ENCODE data around the gene MBIP.

Gene MBIP

GRCh38 chr14:36325853-36326252, 5.4 kb upstream of the MBIP start:
- peaks cover 25% of the 10 kb centered on the region for H3K27me3 Mint-ChIP-seq (ENCODE audit: low read depth)
- no peak for DNase-seq (ENCODE audit: low spot score)

DNA sequence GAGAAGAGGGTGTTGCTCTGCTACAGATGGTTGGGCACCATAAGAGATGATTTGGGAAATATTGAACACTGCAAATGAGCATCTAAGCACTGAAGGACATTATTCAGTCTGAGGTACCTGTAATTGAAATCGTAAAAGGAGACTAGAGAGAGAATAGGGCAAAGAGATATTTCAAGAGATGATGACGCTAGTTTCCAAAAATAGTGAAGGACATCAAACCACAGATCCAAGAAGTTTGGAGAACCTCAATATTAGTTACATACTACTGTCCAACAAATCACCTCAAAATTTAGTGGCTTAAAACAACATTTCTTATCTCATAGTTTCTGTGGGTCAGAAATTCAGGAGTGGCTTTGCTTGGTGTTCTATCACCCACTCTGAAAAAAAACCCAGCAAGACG, 4.5 kb upstream of the MBIP start:
- Mint-ChIP-seq H3K9me3 (peaks cover 4% of the 10 kb centered on the region), H3K27ac (no peak overlapping the region), H3K4me1 (ENCODE audit: low read depth) (peaks cover 3% of the 10 kb centered on the region), H3K36me3 (ENCODE audit: low read depth) (peaks cover 4% of the 10 kb centered on the region), H3K4me3 (no peak overlapping the region), H3K27me3 (ENCODE audit: low read depth) (peaks cover 25% of the 10 kb centered on the region)
- no peak for DNase-seq (ENCODE audit: low spot score)

More at GRCh38 chr14:36325853-36326252, 5.4 kb upstream of the MBIP start:
- Mint-ChIP-seq H3K36me3 (ENCODE audit: low read depth) (no peaks in the 10 kb centered on the region), H3K4me3 (no peak overlapping the region), H3K9me3 (peaks cover under 1% of the 10 kb centered on the region), H3K4me1 (ENCODE audit: low read depth) (peaks cover under 1% of the 10 kb centered on the region), H3K27ac (no peak overlapping the region)

GRCh38 chr14:36320897-36321381, 502 bp upstream of the MBIP start:
- H3K36me3 Mint-ChIP-seq (ENCODE audit: low read depth) = peaks cover 4% of the 10 kb centered on the region
- peaks cover 4% of the 10 kb centered on the region for H3K9me3 Mint-ChIP-seq

DNA sequence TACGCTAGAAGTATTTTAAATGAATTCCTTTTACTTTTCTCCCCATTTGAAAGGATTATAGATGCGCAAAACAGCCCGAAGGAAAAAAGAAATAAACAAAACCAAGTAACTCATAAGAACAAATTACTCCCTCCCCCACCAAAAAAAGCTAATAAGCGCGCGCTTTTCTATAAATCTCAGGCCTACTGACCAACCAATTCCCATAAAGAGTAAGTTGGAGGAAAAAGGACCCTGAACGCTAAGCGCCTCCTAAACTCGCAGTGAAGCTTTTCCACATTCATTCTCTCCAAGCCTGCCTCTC, 588 bp downstream of the MBIP start:
- peaks cover 31% of the 10 kb centered on the region for H3K4me1 Mint-ChIP-seq (ENCODE audit: low read depth)
- no peak for DNase-seq (ENCODE audit: low spot score)

More at GRCh38 chr14:36320897-36321381, 502 bp upstream of the MBIP start:
- Mint-ChIP-seq H3K27ac (peak overlapping the region; percentile 95), H3K27me3 (ENCODE audit: low read depth) (peaks cover 13% of the 10 kb centered on the region), H3K4me1 (ENCODE audit: low read depth) (peaks cover 25% of the 10 kb centered on the region), H3K4me3 (peak overlapping the region; percentile 95)
- DNase-seq (ENCODE audit: low spot score) = no peak

GRCh38 chr14:36317650-36318049, 2.8 kb downstream of the MBIP start:
- Mint-ChIP-seq H3K9me3 (peaks cover 4% of the 10 kb centered on the region), H3K27me3 (ENCODE audit: low read depth) (peaks cover 7% of the 10 kb centered on the region), H3K4me3 (no peak overlapping the region), H3K36me3 (ENCODE audit: low read depth) (peaks cover 16% of the 10 kb centered on the region), H3K27ac (no peak overlapping the region), H3K4me1 (ENCODE audit: low read depth) (peaks cover 32% of the 10 kb centered on the region)
- no peak for DNase-seq (ENCODE audit: low spot score)

More for the DNA sequence above, 588 bp downstream of the MBIP start:
- Mint-ChIP-seq H3K36me3 (ENCODE audit: low read depth) (peaks cover 4% of the 10 kb centered on the region), H3K4me3 (peak overlapping the region; percentile 95), H3K27ac (peak overlapping the region; percentile 95), H3K27me3 (ENCODE audit: low read depth) (peaks cover 11% of the 10 kb centered on the region), H3K9me3 (peaks cover 4% of the 10 kb centered on the region)

- peaks cover 17% of the 10 kb centered on the region for H3K36me3 Mint-ChIP-seq (ENCODE audit: low read depth)
- H3K27ac Mint-ChIP-seq = no peak overlapping the region
- H3K4me3 Mint-ChIP-seq = no peak overlapping the region
- H3K27me3 Mint-ChIP-seq (ENCODE audit: low read depth) = peaks cover 4% of the 10 kb centered on the region
- DNase-seq (ENCODE audit: low spot score) = no peak
- H3K4me1 Mint-ChIP-seq (ENCODE audit: low read depth) = peaks cover 32% of the 10 kb centered on the region
- H3K9me3 Mint-ChIP-seq = peaks cover 4% of the 10 kb centered on the region
Observed at GRCh38 chr14:36316131-36316530, 4.3 kb downstream of the MBIP start.

GRCh38 chr14:36315159-36315853, 5.1 kb downstream of the MBIP start:
- no peak overlapping the region for H3K4me3 Mint-ChIP-seq
- peaks cover 22% of the 10 kb centered on the region for H3K36me3 Mint-ChIP-seq (ENCODE audit: low read depth)
- no peaks in the 10 kb centered on the region for H3K9me3 Mint-ChIP-seq
- peaks cover 29% of the 10 kb centered on the region for H3K4me1 Mint-ChIP-seq (ENCODE audit: low read depth)
- H3K27me3 Mint-ChIP-seq (ENCODE audit: low read depth) = no peaks in the 10 kb centered on the region
- DNase-seq (ENCODE audit: low spot score) = peak; percentile 54
- peak overlapping the region; percentile 31 for H3K27ac Mint-ChIP-seq

DNA sequence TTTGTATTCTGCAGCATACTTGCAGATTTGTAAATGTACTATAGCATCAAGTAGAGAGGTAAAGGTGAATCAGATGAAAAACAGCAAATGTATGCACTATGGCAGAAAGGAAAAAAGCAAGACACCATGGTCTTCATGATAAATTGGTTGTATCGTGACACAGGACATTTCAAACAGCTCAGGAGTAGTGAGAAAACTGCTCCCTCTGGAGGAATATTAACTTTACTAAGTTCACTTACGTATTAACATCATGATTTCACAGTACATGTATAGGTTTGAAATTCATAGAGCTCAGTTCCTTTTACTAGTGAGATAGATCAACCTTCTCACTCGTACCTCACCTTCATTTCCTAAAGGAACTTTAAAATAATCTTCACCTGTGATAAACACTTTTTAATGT, 6.5 kb downstream of the MBIP start:
- Mint-ChIP-seq H3K9me3 (no peaks in the 10 kb centered on the region), H3K27ac (no peak overlapping the region), H3K4me3 (no peak overlapping the region), H3K4me1 (ENCODE audit: low read depth) (peaks cover 24% of the 10 kb centered on the region), H3K27me3 (ENCODE audit: low read depth) (no peaks in the 10 kb centered on the region), H3K36me3 (ENCODE audit: low read depth) (peaks cover 31% of the 10 kb centered on the region)
- no peak for DNase-seq (ENCODE audit: low spot score)

GRCh38 chr14:36313206-36313605, 7.2 kb downstream of the MBIP start:
- Mint-ChIP-seq H3K9me3 (no peaks in the 10 kb centered on the region), H3K27me3 (ENCODE audit: low read depth) (no peaks in the 10 kb centered on the region), H3K4me3 (no peak overlapping the region), H3K27ac (no peak overlapping the region), H3K36me3 (ENCODE audit: low read depth) (peaks cover 38% of the 10 kb centered on the region), H3K4me1 (ENCODE audit: low read depth) (peaks cover 20% of the 10 kb centered on the region)
- no peak for DNase-seq (ENCODE audit: low spot score)

DNA sequence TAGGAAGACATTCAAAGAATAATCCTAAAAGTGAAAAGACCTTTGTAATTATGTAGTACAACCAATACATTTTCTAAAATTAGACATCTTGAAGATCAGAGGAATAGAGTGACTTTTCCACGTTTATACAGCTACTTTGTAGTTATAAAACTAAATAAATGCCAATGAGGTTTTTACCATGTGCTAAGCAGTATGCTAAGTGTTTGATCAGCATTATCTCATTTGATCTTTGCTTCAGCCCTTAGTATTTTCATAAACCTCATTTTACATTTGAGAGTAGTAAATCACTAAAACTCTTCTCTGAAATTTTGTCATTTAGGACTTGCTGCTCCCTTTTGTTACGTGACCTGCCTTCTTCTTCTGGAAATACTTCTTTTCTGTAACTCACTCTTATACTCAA, 13.6 kb downstream of the MBIP start:
- Mint-ChIP-seq H3K4me3 (no peak overlapping the region), H3K4me1 (ENCODE audit: low read depth) (no peaks in the 10 kb centered on the region), H3K36me3 (ENCODE audit: low read depth) (peaks cover 53% of the 10 kb centered on the region), H3K27me3 (ENCODE audit: low read depth) (no peaks in the 10 kb centered on the region), H3K27ac (no peak overlapping the region), H3K9me3 (no peaks in the 10 kb centered on the region)
- no peak for DNase-seq (ENCODE audit: low spot score)

DNA sequence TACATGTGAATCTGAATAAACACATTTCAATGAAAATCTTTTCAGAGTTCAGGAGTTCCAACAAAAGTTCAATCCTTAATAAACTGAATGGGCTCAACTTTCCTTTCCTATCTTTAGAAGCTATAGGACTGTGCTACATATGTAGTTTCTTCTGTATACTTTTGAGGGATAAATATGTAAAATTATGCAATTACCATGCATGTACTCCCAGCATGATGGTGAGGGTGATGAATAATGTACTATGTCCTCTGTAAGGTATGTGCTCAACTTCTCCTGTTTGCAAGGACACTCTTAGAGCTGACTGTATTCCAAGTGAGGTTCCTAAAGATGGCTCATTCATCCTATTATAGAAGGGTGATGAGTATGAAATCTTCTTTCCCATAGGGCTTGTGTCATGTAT, 15.5 kb downstream of the MBIP start:
- H3K27me3 Mint-ChIP-seq (ENCODE audit: low read depth) = no peaks in the 10 kb centered on the region
- no peaks in the 10 kb centered on the region for H3K4me1 Mint-ChIP-seq (ENCODE audit: low read depth)
- H3K27ac Mint-ChIP-seq = no peak overlapping the region
- H3K4me3 Mint-ChIP-seq = no peak overlapping the region
- peaks cover 41% of the 10 kb centered on the region for H3K36me3 Mint-ChIP-seq (ENCODE audit: low read depth)
- no peaks in the 10 kb centered on the region for H3K9me3 Mint-ChIP-seq
- no peak for DNase-seq (ENCODE audit: low spot score)

GRCh38 chr14:36303960-36304359, 16.5 kb downstream of the MBIP start:
- Mint-ChIP-seq H3K4me1 (ENCODE audit: low read depth) (no peaks in the 10 kb centered on the region), H3K9me3 (no peaks in the 10 kb centered on the region), H3K27ac (no peak overlapping the region), H3K27me3 (ENCODE audit: low read depth) (no peaks in the 10 kb centered on the region), H3K4me3 (no peak overlapping the region), H3K36me3 (ENCODE audit: low read depth) (peaks cover 38% of the 10 kb centered on the region)
- no peak for DNase-seq (ENCODE audit: low spot score)

DNA sequence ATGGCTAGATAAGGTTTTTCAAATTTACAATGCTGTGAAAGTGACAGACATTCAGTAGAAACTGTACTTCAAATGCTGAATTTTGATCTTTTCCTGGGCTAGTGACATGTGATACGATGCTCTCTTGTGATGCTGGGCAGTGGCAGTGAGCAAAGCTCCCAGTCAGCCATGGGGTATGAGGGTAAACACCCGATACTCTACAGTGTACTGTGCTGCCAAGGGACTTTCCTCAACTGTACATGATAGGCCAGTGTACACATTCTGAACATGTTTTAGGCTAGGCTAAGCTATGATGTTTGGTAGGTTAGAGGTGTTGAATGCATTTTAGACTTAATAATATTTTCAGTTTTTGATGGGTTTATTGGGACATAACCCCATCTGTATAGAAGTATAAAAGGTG, 17.6 kb downstream of the MBIP start:
- no peak for DNase-seq (ENCODE audit: low spot score)
- H3K4me3 Mint-ChIP-seq = no peak overlapping the region
- peaks cover 36% of the 10 kb centered on the region for H3K36me3 Mint-ChIP-seq (ENCODE audit: low read depth)
- H3K27ac Mint-ChIP-seq = no peak overlapping the region
- H3K4me1 Mint-ChIP-seq (ENCODE audit: low read depth) = no peaks in the 10 kb centered on the region
- H3K9me3 Mint-ChIP-seq = no peaks in the 10 kb centered on the region
- no peaks in the 10 kb centered on the region for H3K27me3 Mint-ChIP-seq (ENCODE audit: low read depth)

- Mint-ChIP-seq H3K27me3 (ENCODE audit: low read depth) (no peaks in the 10 kb centered on the region), H3K27ac (no peak overlapping the region), H3K4me1 (ENCODE audit: low read depth) (no peaks in the 10 kb centered on the region), H3K4me3 (no peak overlapping the region), H3K9me3 (no peaks in the 10 kb centered on the region), H3K36me3 (ENCODE audit: low read depth) (peaks cover 36% of the 10 kb centered on the region)
- no peak for DNase-seq (ENCODE audit: low spot score)
Observed at GRCh38 chr14:36301159-36301558, 19.3 kb downstream of the MBIP start.

DNA sequence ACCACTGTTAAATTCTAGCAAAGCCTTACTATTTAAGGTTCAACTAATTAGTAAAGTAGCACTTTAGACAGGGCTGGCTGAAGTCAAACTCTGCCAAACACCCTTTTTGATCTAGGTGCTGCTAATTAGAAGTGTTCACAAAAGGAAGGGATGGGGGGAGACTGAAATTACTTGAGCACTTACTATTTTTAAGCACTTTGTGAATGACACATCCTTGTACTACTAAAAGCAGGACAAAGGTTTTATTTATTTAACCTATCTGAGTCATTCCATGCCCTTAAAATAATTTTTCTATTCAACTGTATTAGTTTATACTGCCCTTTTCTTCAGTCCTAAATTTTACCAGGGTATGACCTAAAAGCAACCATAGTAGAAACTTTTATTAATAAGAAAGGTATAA, 20.1 kb downstream of the MBIP start:
- Mint-ChIP-seq H3K36me3 (ENCODE audit: low read depth) (peaks cover 30% of the 10 kb centered on the region), H3K4me1 (ENCODE audit: low read depth) (no peaks in the 10 kb centered on the region), H3K27me3 (ENCODE audit: low read depth) (no peaks in the 10 kb centered on the region), H3K4me3 (no peak overlapping the region), H3K27ac (no peak overlapping the region), H3K9me3 (no peaks in the 10 kb centered on the region)
- no peak for DNase-seq (ENCODE audit: low spot score)

Measured in T-helper 2 cell treated with Interferon-gamma antibody and Interleukin-4, amounts not matched to agents 5 μg/mL and 100 μg/mL, for 36 hours (primary cell).